GM12801 (cell line): ENCODE measurements around the gene IMPDH1.

ENCODE experiments used
- TF ChIP-seq, protein P1 (sequence below): IDR thresholded peaks from one replicate; pipeline ENCODE4 v1.5.1; 2011; ENCODE audit warnings: control low read depth; ENCODE audit not compliant: insufficient read length; ENCODE audit errors: extremely low read depth

Gene IMPDH1

DNA sequence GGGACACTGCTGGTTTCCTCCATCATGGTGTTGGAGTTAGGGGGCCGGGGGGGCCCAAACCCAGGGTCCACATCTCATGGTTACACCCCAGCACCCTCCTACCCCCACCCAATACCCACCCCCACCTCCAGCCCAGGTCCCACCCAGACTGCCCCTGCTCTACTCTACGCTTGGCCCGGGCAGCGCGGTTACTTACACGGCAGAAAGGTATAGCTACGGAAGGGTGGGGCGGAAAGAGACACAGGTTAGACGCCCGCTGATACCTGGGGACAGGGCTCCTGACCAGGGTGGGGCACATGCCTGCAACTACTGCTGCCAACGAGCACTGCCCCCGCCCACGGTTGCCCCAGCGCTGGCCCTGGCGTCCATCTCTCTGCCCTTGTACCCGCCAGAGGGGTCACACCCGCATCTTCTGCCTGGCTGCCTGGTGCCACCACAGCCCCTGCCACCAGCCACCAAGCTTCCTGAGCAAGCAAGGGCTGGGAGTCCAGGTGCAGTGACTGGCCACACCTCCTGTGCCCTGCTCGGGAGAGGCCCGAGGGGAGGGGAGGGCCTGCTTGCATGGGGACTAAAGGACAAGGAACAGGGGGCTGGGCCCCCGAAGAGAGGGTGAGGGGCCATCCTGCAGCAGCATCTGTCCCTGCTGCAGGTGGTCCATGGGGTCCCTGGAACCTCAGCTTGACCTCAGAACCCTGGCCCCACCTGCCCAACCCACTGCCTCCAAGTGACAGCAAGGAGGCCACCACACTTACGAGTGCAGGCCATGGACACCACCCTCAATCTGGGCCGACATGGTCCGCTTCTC is 16.1 kb downstream of the IMPDH1 start:
- TF ChIP-seq, protein P1, sequence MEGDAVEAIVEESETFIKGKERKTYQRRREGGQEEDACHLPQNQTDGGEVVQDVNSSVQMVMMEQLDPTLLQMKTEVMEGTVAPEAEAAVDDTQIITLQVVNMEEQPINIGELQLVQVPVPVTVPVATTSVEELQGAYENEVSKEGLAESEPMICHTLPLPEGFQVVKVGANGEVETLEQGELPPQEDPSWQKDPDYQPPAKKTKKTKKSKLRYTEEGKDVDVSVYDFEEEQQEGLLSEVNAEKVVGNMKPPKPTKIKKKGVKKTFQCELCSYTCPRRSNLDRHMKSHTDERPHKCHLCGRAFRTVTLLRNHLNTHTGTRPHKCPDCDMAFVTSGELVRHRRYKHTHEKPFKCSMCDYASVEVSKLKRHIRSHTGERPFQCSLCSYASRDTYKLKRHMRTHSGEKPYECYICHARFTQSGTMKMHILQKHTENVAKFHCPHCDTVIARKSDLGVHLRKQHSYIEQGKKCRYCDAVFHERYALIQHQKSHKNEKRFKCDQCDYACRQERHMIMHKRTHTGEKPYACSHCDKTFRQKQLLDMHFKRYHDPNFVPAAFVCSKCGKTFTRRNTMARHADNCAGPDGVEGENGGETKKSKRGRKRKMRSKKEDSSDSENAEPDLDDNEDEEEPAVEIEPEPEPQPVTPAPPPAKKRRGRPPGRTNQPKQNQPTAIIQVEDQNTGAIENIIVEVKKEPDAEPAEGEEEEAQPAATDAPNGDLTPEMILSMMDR: no peak

DNA sequence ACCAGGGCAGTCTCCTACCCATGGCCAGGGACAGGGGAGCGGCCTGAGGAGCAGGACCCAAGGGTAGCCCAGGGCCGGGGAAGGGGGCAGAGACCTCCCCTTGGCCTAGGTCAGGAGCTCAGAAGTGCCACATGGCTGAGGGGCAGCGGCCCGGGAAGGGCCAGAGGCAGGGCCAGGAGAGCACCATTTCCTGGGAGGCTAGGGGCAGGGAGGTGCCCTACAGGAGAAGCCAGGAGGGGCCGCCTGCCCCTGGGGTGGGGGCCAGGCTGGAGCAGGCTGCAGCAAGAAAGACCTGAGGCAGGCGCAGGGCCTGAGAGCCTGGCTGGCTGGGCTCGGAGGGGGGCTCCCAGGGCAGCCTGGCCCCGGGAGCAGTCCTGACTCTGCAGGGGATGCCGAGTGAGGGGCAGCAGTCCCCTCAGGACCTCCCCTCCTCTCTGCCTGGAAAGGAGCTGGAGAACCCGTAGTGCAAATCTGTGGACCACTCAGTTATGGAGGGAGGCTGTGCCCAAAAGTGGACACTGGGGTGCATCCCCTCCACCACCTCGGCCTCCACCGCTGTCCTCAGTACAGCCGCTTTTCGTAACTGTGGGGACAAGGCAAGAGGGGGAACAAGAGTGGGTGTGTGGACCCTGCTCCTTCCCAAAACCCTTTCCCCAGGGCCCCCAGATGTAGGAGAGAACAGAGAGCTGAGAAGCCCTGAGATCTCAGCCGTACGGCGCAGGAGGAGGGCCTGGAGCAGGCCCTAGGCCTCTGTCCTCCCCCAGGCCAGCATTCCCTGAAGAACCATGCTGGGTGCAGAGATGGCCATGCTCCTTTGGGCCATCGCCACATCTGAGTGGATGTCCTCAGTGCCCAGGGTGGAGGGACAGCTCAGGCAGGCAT is 17.1 kb downstream of the IMPDH1 start:
- TF ChIP-seq, protein P1: no peak

DNA sequence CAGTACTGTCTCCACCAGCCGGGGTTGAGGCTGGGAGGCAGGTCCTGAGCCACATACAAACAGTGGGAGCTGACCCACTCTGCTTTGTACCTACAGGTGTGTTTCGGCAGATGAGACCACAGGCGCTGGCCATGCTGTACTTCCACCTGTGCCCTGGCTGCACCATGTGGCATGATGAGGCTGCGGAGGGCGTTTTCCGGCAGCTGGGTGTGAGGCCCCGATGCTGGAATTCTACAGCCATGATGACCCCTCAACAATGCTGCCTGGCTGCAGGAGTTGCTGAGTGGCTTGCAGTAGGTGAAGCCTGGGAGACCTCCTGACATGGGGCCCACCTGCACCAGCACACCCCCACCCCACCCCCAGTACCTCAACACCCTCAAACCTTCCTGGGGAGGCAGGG is 18.0 kb downstream of the IMPDH1 start:
- TF ChIP-seq, protein P1: no peak

DNA sequence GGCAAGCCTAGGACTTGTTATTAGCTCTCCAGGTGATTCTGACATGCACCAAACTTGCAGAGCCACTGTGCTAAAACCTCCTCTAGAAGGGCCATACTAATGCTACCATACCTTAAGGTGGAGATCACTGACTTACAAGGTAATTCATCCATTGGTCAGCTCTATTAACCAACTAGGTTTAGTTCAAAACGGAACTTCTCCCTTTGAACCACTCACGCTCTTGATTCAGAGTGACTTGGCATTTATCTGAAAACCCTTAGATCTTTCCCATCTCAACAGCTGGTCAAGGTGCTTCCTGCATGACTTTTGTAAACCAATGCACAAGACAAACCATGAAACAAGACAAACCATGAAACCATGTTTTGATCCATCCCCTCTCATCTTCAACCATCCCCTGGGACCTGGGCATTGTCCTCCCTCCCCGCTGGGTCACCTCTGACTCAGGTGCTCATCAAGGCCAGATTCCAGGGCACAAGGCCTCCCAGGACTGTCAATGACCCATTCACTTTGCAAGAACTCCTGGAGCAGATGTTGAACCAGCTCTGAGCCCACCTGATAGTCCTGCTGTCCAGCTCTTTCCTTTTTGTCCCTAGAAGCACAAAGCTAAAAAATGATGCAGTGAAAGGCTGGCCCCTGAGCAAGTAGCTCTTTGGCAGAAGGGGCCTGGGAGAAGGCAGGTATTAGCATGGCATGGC is 18.8 kb downstream of the IMPDH1 start:
- TF ChIP-seq, protein P1: no peak

DNA sequence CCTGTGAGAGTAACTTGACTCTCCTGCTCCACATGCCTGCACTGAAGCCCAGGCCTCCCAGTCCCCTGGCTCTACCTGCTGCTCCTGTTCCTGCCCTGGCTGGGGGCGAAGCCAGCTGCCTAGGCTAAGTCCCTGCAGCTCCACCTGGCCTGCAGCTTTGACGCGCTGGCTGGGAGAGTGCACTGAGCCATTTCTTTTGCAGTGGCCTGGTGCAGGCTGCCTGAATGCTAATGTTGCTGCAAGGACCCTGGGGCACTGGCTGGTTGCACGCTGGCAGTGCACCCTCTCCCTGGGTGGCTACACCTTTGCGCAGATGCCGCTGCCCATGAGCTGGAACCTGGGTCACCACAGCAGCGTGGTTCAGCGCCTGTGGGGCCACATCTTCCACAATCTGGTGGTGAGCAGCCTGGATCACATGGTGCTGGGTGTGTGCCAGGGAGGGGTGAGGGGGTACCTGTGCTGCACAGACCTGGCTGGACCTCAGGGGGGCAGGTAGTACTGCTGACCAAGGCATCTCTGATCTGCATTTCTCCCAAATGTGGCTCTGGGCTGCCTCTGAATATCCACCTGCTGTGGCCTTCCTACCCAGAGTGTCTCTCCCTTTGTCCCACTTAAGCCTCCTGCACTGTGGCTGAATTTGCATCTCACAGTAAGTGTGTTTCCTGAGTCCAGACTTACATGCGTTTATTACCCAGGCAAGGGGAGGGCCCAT is 20.0 kb downstream of the IMPDH1 start:
- TF ChIP-seq, protein P1: no peak

DNA sequence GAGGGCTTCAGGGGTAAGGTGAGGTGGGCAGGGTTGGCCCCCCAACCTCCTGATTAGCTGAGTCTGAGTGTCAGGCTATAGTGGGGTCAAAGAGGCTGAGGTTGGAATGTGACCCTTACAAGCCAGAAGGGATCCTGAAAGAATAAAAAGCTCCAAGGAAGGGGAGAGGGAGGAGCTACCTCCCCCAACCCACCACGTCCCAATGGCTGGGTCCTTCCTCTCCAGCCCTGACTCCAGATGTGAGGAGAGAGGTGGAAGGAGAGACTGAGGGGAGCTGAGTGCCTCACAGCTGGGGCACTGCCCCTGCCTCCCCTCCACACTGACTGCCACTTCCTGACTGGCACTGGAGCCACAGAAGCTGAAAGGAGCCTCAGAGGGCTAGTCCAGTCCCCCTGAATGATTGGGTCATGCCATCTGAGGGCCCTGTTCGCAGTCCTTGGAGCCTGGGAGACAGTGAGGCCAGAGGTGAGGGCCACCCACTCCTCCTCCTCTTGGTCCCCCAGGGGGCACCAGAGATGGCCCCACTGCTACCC is 20.6 kb downstream of the IMPDH1 start:
- TF ChIP-seq, protein P1: no peak
